ENCODE measurements around the gene RND1.
"Not testable (repeated sequence)": the region's sequence is repeated elsewhere in the genome, so short reads cannot be mapped to it uniquely, and the experiment has no call there.

The RND1 gene

DNA sequence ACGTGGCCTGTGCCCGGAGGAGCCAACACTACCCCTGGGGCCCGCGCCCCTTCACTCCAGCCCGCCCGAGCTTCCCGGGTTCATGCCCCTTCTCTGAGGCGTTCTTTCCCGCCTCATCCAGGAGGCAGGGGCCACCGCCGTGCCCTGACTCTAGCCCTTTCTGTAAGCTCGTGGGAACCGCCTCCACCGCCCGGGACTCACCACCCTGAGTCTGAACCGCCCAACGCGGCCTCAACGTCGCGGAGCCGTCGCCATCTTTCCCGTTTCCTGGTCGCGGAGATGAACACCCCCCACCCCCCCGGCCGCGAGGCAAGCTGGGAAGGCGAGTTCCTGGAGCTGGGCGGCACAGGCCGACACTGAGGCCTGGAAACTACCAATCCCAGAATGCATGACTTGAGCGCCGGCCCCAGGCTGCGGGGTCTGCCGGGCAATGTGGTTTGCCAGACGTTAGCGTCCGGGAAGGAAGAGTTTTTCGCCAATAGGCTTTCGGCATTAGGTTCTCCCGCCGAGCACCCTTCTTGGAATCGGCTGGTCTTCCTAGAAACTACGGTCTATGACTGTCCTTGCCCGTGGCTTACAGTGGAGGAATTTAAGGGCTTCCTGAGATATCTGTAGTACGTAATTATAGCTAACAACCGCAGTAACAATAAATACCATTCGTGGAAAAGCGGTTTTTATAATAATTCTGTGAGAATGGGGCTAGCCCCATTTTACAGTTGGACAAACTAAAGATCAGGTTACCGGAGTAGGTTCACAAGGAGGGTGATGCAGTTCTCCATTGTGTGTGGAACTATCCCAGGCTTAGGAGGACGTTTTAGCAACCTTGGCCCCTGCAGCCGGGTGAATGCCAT is 13.6 kb downstream of the RND1 start, which contains the start of gene DDX23:
Gene DDX23, minus strand, starts transcription at position 281 of the 851 bp plus-strand sequence. CDS start 6,381 bp downstream, outside the sequence.
- TF ChIP-seq TAF1 (IDR thresholded peaks at IDR 0.05; ENCODE audit: borderline replicate concordance, low read depth, low read length) (peak; percentile 87), POLR2AphosphoS5 (IDR thresholded peaks at IDR 0.05; ENCODE audit: low read depth, low read length) (peak; percentile 78), POLR2A (IDR thresholded peaks at IDR 0.05; ENCODE audit: low read depth, low read length) (peak; percentile 92)
- peak; percentile 97 for DNase-seq (ENCODE audit: insufficient read length)
- peak; percentile 94 for FAIRE-seq

DNA sequence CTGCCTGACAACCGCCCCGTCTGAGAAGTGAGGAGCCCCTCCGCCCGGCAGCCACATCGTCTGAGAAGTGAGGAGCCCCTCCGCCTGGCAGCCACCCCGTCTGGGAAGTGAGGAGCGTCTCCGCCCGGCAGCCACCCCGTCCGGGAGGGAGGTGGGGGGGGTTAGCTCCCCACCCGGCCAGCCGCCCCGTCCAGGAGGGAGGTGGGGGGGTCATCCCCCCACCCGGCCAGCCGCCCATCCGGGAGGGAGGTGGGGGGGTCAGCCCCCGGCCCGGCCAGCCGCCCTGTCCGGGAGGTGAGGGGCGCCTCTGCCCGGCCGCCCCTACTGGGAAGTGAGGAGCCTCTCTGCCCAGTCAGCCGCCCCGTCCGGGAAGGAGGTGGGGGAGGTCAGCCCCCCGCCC is 23.6 kb downstream of the RND1 start:
- DNase-seq (ENCODE audit: insufficient read length); FAIRE-seq: not testable (repeated sequence)

DNA sequence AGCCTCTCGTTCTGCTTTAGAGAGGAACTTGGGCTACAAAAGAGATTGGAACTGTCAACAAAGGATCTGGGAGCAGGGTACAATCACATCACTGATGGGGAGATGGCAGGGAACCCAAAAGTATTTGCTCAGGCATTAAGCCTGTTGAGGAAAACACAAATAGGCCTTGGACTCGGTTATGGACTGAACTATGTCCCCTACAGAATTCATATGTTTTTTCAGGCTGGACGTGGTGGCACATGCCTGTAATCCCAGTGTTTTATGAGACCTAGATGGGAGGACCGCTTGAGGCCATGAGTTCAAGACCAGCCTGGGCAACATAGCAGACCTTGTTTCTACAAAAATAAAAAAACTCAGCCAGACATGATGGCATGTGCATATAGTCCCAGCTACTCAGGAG is 27.6 kb downstream of the RND1 start:
- FAIRE-seq = no peak
- TF ChIP-seq POLR2AphosphoS5 (IDR thresholded peaks at IDR 0.05; ENCODE audit: low read depth, low read length) (no peak), TAF1 (IDR thresholded peaks at IDR 0.05; ENCODE audit: borderline replicate concordance, low read depth, low read length) (no peak)
- no peak for DNase-seq (ENCODE audit: insufficient read length)

GRCh38 chr12:48832321-48833060 is 33.2 kb downstream of the RND1 start:
- FAIRE-seq (no peak), DNase-seq (ENCODE audit: insufficient read length) (no peak)
- no peak for TF ChIP-seq POLR2AphosphoS5 (IDR thresholded peaks at IDR 0.05; ENCODE audit: low read depth, low read length)
- no peak for TF ChIP-seq TAF1 (IDR thresholded peaks at IDR 0.05; ENCODE audit: borderline replicate concordance, low read depth, low read length)
- TF ChIP-seq POLR2A (IDR thresholded peaks at IDR 0.05; ENCODE audit: low read depth, low read length) = no peak

DNA sequence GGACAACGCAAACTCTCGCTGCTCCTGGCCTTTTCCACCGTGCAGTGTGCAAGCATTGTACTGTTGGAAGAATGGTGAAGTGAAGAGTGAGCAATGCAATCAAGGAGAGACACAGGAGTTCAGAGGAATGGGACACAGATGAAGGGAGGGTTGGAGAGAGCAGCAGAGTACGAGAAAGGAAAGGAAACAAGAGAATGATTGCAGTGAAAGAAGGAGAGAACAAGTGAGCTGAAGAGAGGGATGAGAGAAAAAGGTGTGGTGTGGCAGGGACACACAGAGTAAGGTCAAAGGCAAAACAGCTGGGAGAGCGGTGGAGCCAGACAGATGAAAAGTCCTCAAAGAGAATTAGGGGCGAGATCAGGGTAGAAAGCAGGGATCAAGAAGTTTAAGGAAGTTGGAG is 34.4 kb downstream of the RND1 start:
- DNase-seq (ENCODE audit: insufficient read length) (no peak), FAIRE-seq (no peak)
- TF ChIP-seq POLR2AphosphoS5 (IDR thresholded peaks at IDR 0.05; ENCODE audit: low read depth, low read length) = no peak
- no peak for TF ChIP-seq TAF1 (IDR thresholded peaks at IDR 0.05; ENCODE audit: borderline replicate concordance, low read depth, low read length)

GRCh38 chr12:48828841-48829575 is 36.7 kb downstream of the RND1 start:
- FAIRE-seq (no peak), DNase-seq (ENCODE audit: insufficient read length) (no peak)
- TF ChIP-seq POLR2AphosphoS5 (IDR thresholded peaks at IDR 0.05; ENCODE audit: low read depth, low read length) (no peak), TAF1 (IDR thresholded peaks at IDR 0.05; ENCODE audit: borderline replicate concordance, low read depth, low read length) (no peak), POLR2A (IDR thresholded peaks at IDR 0.05; ENCODE audit: low read depth, low read length) (no peak)

- TF ChIP-seq POLR2A (IDR thresholded peaks at IDR 0.05; ENCODE audit: low read depth, low read length) = no peak
- TF ChIP-seq POLR2AphosphoS5 (IDR thresholded peaks at IDR 0.05; ENCODE audit: low read depth, low read length) = no peak
- TF ChIP-seq TAF1 (IDR thresholded peaks at IDR 0.05; ENCODE audit: borderline replicate concordance, low read depth, low read length) = no peak
- no peak for FAIRE-seq
- no peak for DNase-seq (ENCODE audit: insufficient read length)
These were observed 37.4 kb downstream of the RND1 start for GRCh38 chr12:48828293-48828692.

DNA sequence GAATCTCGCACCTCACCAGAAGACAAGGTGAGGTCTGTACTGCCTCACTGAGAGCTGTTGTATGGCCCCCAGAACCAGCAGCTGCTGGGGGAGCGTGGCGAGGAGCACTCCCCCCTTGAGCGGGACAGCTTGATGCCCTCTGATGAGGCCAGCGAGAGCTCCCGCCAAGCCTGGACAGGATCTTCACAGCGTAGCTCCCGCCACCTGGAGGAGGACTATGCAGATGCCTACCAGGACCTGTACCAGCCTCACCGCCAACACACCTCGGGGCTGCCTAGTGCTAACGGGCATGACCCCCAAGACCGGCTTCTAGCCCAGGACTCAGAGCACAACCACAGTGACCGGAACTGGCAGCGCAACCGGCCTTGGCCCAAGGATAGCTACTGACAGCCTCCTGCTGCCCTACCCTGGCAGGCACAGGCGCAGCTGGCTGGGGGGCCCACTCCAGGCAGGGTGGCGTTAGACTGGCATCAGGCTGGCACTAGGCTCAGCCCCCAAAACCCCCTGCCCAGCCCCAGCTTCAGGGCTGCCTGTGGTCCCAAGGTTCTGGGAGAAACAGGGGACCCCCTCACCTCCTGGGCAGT is 38.1 kb downstream of the RND1 start:
- no peak for DNase-seq (ENCODE audit: insufficient read length)
- TF ChIP-seq POLR2AphosphoS5 (IDR thresholded peaks at IDR 0.05; ENCODE audit: low read depth, low read length) (no peak), POLR2A (IDR thresholded peaks at IDR 0.05; ENCODE audit: low read depth, low read length) (no peak), TAF1 (IDR thresholded peaks at IDR 0.05; ENCODE audit: borderline replicate concordance, low read depth, low read length) (no peak)
- FAIRE-seq = no peak

DNA sequence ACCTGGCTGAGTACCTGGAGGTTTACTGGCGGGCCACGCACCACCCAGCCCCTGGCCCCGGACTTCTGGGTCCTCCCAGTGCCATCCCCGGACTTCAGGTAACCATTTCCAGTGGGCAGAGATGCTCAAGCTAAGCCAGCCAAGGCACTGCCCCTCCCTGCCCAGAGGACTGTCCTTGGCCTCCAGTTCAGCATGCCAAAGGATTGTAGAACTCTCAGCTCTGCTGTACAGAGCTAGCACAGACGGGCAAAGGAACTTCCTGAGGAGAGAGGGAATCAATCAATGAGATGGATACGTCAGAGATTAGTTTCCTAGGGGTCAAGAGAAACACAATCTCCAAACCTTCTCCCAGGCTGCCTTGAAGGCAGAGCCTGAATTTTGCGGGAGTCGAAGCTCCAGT is 38.6 kb downstream of the RND1 start:
- FAIRE-seq = no peak
- DNase-seq (ENCODE audit: insufficient read length) = no peak
- TF ChIP-seq POLR2AphosphoS5 (IDR thresholded peaks at IDR 0.05; ENCODE audit: low read depth, low read length) (no peak), POLR2A (IDR thresholded peaks at IDR 0.05; ENCODE audit: low read depth, low read length) (no peak), TAF1 (IDR thresholded peaks at IDR 0.05; ENCODE audit: borderline replicate concordance, low read depth, low read length) (no peak)

DNA sequence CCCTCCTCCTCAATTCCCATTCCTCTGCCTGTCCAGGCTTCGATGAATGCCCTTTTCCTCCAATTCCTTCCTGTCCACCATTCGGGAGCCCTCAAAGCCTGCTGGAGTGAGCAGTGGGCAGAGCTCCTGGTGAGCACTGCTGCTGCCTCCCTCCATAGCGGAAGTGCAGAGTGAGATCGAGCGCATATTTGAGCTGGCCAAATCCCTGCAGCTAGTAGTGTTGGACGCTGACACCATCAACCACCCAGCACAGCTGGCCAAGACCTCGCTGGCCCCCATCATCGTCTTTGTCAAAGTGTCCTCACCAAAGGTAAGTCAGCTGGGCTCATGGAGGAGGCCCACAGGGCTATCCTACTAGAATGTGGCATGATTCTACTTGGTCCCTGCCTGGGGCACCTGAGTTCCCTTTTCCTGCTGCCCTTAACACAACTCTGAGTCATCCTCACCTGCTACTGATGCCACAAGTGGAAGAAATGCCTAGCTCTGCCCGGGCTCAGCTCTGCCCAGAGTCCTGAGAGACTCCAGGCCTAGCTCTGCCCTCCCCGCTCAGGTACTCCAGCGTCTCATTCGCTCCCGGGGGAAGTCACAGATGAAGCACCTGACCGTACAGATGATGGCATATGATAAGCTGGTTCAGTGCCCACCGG is 39.3 kb downstream of the RND1 start:
- DNase-seq (ENCODE audit: insufficient read length) = no peak
- FAIRE-seq = no peak
- TF ChIP-seq POLR2A (IDR thresholded peaks at IDR 0.05; ENCODE audit: low read depth, low read length) = no peak
- TF ChIP-seq TAF1 (IDR thresholded peaks at IDR 0.05; ENCODE audit: borderline replicate concordance, low read depth, low read length) = no peak
- TF ChIP-seq POLR2AphosphoS5 (IDR thresholded peaks at IDR 0.05; ENCODE audit: low read depth, low read length) = no peak

- TF ChIP-seq POLR2AphosphoS5 (IDR thresholded peaks at IDR 0.05; ENCODE audit: low read depth, low read length) = no peak
- no peak for TF ChIP-seq POLR2A (IDR thresholded peaks at IDR 0.05; ENCODE audit: low read depth, low read length)
- TF ChIP-seq TAF1 (IDR thresholded peaks at IDR 0.05; ENCODE audit: borderline replicate concordance, low read depth, low read length) = no peak
- DNase-seq (ENCODE audit: insufficient read length) (no peak), FAIRE-seq (no peak)
These were observed 40.8 kb downstream of the RND1 start for GRCh38 chr12:48824905-48825304.
